CD14-positive monocyte (primary cell): ENCODE data around the gene MKLN1. TPM values are rescaled to one million over a fixed set of nuclear protein-coding genes. Genes with fewer than 3 reads are reported as not detected.

Experiments used
- DNase-seq, 3 donors: peaks; one replicate each; pipeline ENCODE4 v3.0.0-alpha.2; 2011 to 2022
- H2AFZ ChIP-seq: 2 replicates; pipeline ENCODE4 v1.6.0; 2012; ENCODE audit warnings: mild to moderate bottlenecking, low read depth, low read length, inconsistent platforms; ENCODE audit not compliant: insufficient read depth, poor library complexity, severe bottlenecking
- H3K27ac ChIP-seq, 2 donors: 1 replicate in 1 of 2; 2 replicates in 1 of 2; pipeline ENCODE4 v1.5.1; 2012 to 2013; ENCODE audit warnings: low read length in 2 of 2, control low read depth in 1 of 2, inconsistent platforms in 1 of 2, low read depth in 1 of 2, mild to moderate bottlenecking in 1 of 2
- H3K27me3 ChIP-seq, 2 donors: one replicate each; pipeline versions ENCODE4 v1.6.0 to v1.6.1; 2011 to 2013; ENCODE audit warnings: low read length in 2 of 2; ENCODE audit not compliant: control insufficient read depth in 2 of 2, insufficient read depth in 2 of 2
- H3K36me3 ChIP-seq, 2 donors: replicated peaks in 1 of 2; 1 replicate in 1 of 2; 2 replicates in 1 of 2; pipeline versions ENCODE4 v1.5.1 to v1.6.1; 2012 to 2013; ENCODE audit warnings: low read length in 2 of 2, control low read depth in 1 of 2, inconsistent platforms in 1 of 2, mild to moderate bottlenecking in 1 of 2; ENCODE audit not compliant: insufficient read depth in 2 of 2, control insufficient read depth in 1 of 2
- H3K4me1 ChIP-seq, 2 donors: 1 replicate in 1 of 2; 2 replicates in 1 of 2; pipeline versions ENCODE4 v1.5.1 to v1.6.1; 2012 to 2013; ENCODE audit warnings: low read length in 2 of 2, control low read depth in 1 of 2, inconsistent platforms in 1 of 2, mild to moderate bottlenecking in 1 of 2, moderate library complexity in 1 of 2; ENCODE audit not compliant: insufficient read depth in 2 of 2, control insufficient read depth in 1 of 2
- H3K4me2 ChIP-seq: replicated peaks from 2 replicates; pipeline ENCODE3; 2012; ENCODE audit warnings: low read length, moderate library complexity, mild to moderate bottlenecking; ENCODE audit not compliant: poor library complexity, severe bottlenecking; ENCODE audit errors: extremely low read depth
- H3K4me3 ChIP-seq, 3 experiments: fragments of 200-600 bp in 1 of 3; sonication (generic) in 1 of 3; replicated peaks in 1 of 3; 1 replicate in 2 of 3; 2 replicates in 1 of 3; pipeline ENCODE4 v1.5.1; 2011 to 2013; ENCODE audit warnings: low read length in 3 of 3, mild to moderate bottlenecking in 3 of 3, control low read depth in 2 of 3, low read depth in 2 of 3, inconsistent platforms in 1 of 3, moderate library complexity in 1 of 3
- H3K79me2 ChIP-seq: 2 replicates; pipeline ENCODE4 v1.6.0; 2012; ENCODE audit warnings: mild to moderate bottlenecking, control low read depth, inconsistent platforms, low read length, moderate library complexity; ENCODE audit not compliant: insufficient read depth
- H3K9ac ChIP-seq: 2 replicates; pipeline ENCODE4 v1.6.0; 2017; ENCODE audit warnings: low read length, mild to moderate bottlenecking; ENCODE audit not compliant: insufficient read depth, poor library complexity, severe bottlenecking
- H3K9me3 ChIP-seq, 2 donors: replicated peaks in 1 of 2; 1 replicate in 1 of 2; 2 replicates in 1 of 2; pipeline versions ENCODE4 v1.5.1 to v1.6.1; 2012 to 2013; ENCODE audit warnings: low read length in 2 of 2, control low read depth in 1 of 2; ENCODE audit not compliant: control insufficient read depth in 1 of 2, insufficient read depth in 1 of 2
- H4K20me1 ChIP-seq: 2 replicates; pipeline ENCODE4 v1.6.0; 2012; ENCODE audit warnings: mild to moderate bottlenecking, low read length, control low read depth, moderate library complexity; ENCODE audit not compliant: insufficient read depth
- H3K27ac Mint-ChIP-seq, 7 donors: one replicate each; pipeline ENCODE4 v1.8.0; 2020; ENCODE audit warnings: mild to moderate bottlenecking in 7 of 7, mixed read lengths in 7 of 7, moderate library complexity in 6 of 7, inconsistent platforms in 2 of 7
- H3K27me3 Mint-ChIP-seq, 3 donors: one replicate each; pipeline ENCODE4 v1.8.0; 2021 to 2022; ENCODE audit warnings: low read depth in 3 of 3, mild to moderate bottlenecking in 3 of 3, mixed read lengths in 3 of 3, moderate library complexity in 3 of 3, inconsistent platforms in 1 of 3
- H3K36me3 Mint-ChIP-seq, 2 donors: one replicate each; pipeline ENCODE4 v1.8.0; 2020; ENCODE audit warnings: mixed read lengths in 2 of 2, inconsistent platforms in 1 of 2, mild to moderate bottlenecking in 1 of 2
- H3K4me1 Mint-ChIP-seq: one replicate; pipeline ENCODE4 v1.8.0; 2020; ENCODE audit warnings: mild to moderate bottlenecking, mixed read lengths
- H3K4me3 Mint-ChIP-seq, 2 donors: one replicate each; pipeline ENCODE4 v1.8.0; 2020; ENCODE audit warnings: mild to moderate bottlenecking in 2 of 2, mixed read lengths in 2 of 2, moderate library complexity in 1 of 2
- H3K9me3 Mint-ChIP-seq, 7 donors: one replicate each; pipeline ENCODE4 v1.8.0; 2020 to 2022; ENCODE audit warnings: mixed read lengths in 7 of 7, mild to moderate bottlenecking in 6 of 7, moderate library complexity in 6 of 7, inconsistent platforms in 2 of 7
- WGBS: methylation state at CpG from one replicate; pipeline ENCODE4 v1.1.5; 2013; ENCODE audit warnings: missing lambda C conversion rate; ENCODE audit not compliant: insufficient coverage; 5-methylcytosine and 5-hydroxymethylcytosine counted together
- intact Hi-C, 2 donors: fragments of 100-400 bp; cut with micrococcal nuclease; formaldehyde crosslinking; loops; one replicate each; pipeline versions ENCODE4 v1.15.0 to v1.15.1; 2023
- polyA plus RNA-seq, 3 donors: library from polyadenylated mRNA; depleted of rRNA in 1 of 3; unstranded in 2 of 3; stranded (reverse) in 1 of 3; fragments of 300-500 nt in 2 of 3; fragments of >200 nt in 1 of 3; fragmentation: Illumina TruSeq in 2 of 3; gene quantifications; 1 replicate in 2 of 3; 2 replicates in 1 of 3; pipeline ENCODE4 v1.2.3, GENCODE V29; 2012 to 2021
- TF ChIP-seq, protein P1 (sequence below): fragments of 200-600 bp; IDR thresholded peaks from one replicate; pipeline ENCODE4 v1.8.0; 2022; ENCODE audit warnings: antibody characterized with exemption, mild to moderate bottlenecking

Gene MKLN1
- polyA plus RNA-seq, 3 donors = 12.2 to 18.5 (median 17.2) TPM

DNA sequence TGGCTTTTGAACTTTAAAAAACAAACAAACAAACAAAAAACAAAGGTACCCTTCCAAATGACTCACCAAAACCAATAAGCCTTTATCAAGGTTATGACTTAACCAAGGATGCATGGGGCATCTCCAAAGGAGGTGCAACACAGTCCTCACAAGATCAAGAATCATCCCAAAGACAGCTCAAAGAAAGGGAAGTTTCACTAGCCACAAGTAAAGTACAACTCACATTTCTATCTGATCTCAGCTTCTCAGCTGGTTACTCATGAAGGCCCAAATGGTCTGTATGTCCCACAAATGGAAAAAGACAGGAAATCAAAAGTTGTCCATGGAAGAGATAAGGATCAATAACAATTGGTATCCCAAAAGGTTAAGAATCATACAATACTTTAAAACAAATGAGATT lies 6.0 kb upstream of the MKLN1 start:
- Histone ChIP-seq H3K9me3 (no peaks in the 10 kb centered on the region), H3K4me1 (peaks cover 9 to 15% of the 10 kb centered on the region in 2 donors), H3K4me3 (no peak overlapping the region), H3K36me3 (no peaks in the 10 kb centered on the region), H3K4me2 (no peak overlapping the region), H4K20me1 (no peaks in the 10 kb centered on the region), H3K27me3 (no peaks in the 10 kb centered on the region), H3K27ac (no peak overlapping the region), H3K79me2 (no peaks in the 10 kb centered on the region), H2AFZ (no peak overlapping the region), H3K9ac (no peak overlapping the region)
- no peak for DNase-seq
- no peak overlapping the region for H3K27ac Mint-ChIP-seq
- TF ChIP-seq, protein P1, sequence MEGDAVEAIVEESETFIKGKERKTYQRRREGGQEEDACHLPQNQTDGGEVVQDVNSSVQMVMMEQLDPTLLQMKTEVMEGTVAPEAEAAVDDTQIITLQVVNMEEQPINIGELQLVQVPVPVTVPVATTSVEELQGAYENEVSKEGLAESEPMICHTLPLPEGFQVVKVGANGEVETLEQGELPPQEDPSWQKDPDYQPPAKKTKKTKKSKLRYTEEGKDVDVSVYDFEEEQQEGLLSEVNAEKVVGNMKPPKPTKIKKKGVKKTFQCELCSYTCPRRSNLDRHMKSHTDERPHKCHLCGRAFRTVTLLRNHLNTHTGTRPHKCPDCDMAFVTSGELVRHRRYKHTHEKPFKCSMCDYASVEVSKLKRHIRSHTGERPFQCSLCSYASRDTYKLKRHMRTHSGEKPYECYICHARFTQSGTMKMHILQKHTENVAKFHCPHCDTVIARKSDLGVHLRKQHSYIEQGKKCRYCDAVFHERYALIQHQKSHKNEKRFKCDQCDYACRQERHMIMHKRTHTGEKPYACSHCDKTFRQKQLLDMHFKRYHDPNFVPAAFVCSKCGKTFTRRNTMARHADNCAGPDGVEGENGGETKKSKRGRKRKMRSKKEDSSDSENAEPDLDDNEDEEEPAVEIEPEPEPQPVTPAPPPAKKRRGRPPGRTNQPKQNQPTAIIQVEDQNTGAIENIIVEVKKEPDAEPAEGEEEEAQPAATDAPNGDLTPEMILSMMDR = no peak
- H3K36me3 Mint-ChIP-seq = peaks cover 0 to 4% of the 10 kb centered on the region in 2 donors
- H3K4me3 Mint-ChIP-seq = no peak overlapping the region
- peaks cover 22% of the 10 kb centered on the region for H3K4me1 Mint-ChIP-seq
- intact Hi-C loops = no loop called here
- peaks cover 0 to 4% (median 0%) of the 10 kb centered on the region in 3 donors for H3K27me3 Mint-ChIP-seq
- peaks cover 4 to 18% (median 13%) of the 10 kb centered on the region in 7 donors for H3K9me3 Mint-ChIP-seq

DNA sequence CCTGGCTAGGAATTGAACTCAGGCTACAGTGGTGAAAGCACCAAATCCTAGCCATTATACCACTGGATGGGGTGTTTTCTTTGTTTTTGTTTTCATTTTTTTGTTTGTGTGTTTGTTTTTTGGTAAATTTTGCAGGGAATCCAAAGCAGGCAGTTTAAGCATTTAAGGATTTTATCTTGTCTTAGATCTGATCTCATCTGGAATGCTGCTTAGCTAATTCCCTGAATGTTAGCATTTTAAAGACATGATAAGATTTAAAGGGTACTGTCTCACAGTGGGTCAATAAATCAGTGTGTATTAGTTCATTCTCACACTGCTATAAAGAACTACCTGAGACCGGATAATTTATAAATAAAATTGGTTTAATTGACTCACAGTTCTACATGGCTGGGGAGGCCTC lies 5.6 kb upstream of the MKLN1 start:
- H3K36me3 ChIP-seq = no peaks in the 10 kb centered on the region
- no peak overlapping the region for H3K4me2 ChIP-seq
- Mint-ChIP-seq H3K36me3 (peaks cover 0 to 2% of the 10 kb centered on the region in 2 donors), H3K9me3 (peaks cover 1 to 14% (median 9%) of the 10 kb centered on the region in 7 donors), H3K27ac (no peak overlapping the region), H3K4me1 (peaks cover 26% of the 10 kb centered on the region), H3K4me3 (no peak overlapping the region), H3K27me3 (peaks cover 0 to 4% (median 0%) of the 10 kb centered on the region in 3 donors)
- peaks cover 3% of the 10 kb centered on the region for H3K79me2 ChIP-seq
- TF ChIP-seq, protein P1 = no peak
- H3K4me1 ChIP-seq = peaks cover 13 to 19% of the 10 kb centered on the region in 2 donors
- no peak for DNase-seq
- no peaks in the 10 kb centered on the region for H3K9me3 ChIP-seq
- no peak overlapping the region for H2AFZ ChIP-seq
- intact Hi-C loops = no loop called here
- no peaks in the 10 kb centered on the region for H3K27me3 ChIP-seq
- no peak overlapping the region for H3K27ac ChIP-seq
- no CpG with 5 or more reads among the region's 1 CpG for WGBS
- no peaks in the 10 kb centered on the region for H4K20me1 ChIP-seq
- H3K9ac ChIP-seq = no peak overlapping the region
- H3K4me3 ChIP-seq = no peak overlapping the region
